Loucy (cell line): ENCODE results near the gene MYL7.

ENCODE experiments used
- H2AFZ ChIP-seq: fragments of 200-600 bp; sonication (generic); 2 replicates; pipeline ENCODE4 v1.6.0; 2016; ENCODE audit warnings: antibody characterized with exemption, mild to moderate bottlenecking, low read length, moderate library complexity
- H3F3A ChIP-seq: fragments of 200-600 bp; 2 replicates; pipeline ENCODE4 v1.6.0; 2016; ENCODE audit warnings: antibody characterized with exemption, low read depth, mild to moderate bottlenecking
- H3K27me3 ChIP-seq: fragments of 200-600 bp; sonication (generic); 2 replicates; pipeline ENCODE4 v1.6.1; 2014; ENCODE audit warnings: low read length, mild to moderate bottlenecking; ENCODE audit not compliant: insufficient read depth, poor library complexity, severe bottlenecking
- H3K36me3 ChIP-seq: fragments of 200-600 bp; sonication (generic); 2 replicates; pipeline ENCODE4 v1.6.1; 2016; ENCODE audit warnings: low read length; ENCODE audit not compliant: insufficient read depth
- H3K4me1 ChIP-seq: fragments of 200-600 bp; sonication (generic); 2 replicates; pipeline ENCODE4 v1.5.1; 2014; ENCODE audit warnings: low read length, mild to moderate bottlenecking; ENCODE audit not compliant: insufficient read depth, poor library complexity, severe bottlenecking
- H3K4me2 ChIP-seq: fragments of 200-600 bp; sonication (generic); 2 replicates; pipeline ENCODE4 v1.6.0; 2014; ENCODE audit warnings: antibody characterized with exemption, low read length, low read depth, mild to moderate bottlenecking; ENCODE audit not compliant: poor library complexity, severe bottlenecking
- H3K4me3 ChIP-seq: fragments of 200-600 bp; sonication (generic); 2 replicates; pipeline ENCODE4 v1.5.1; 2014; ENCODE audit warnings: low read length, mild to moderate bottlenecking, mixed read lengths; ENCODE audit not compliant: poor library complexity, severe bottlenecking
- H3K79me2 ChIP-seq: fragments of 200-600 bp; sonication (generic); 2 replicates; pipeline ENCODE4 v1.6.1; 2014; ENCODE audit warnings: low read length; ENCODE audit not compliant: insufficient read depth
- H3K9ac ChIP-seq: fragments of 200-600 bp; sonication (generic); 2 replicates; pipeline ENCODE4 v1.6.0; 2014; ENCODE audit warnings: mild to moderate bottlenecking, low read depth, low read length, moderate library complexity; ENCODE audit not compliant: poor library complexity, severe bottlenecking
- H3K9me2 ChIP-seq: fragments of 200-600 bp; sonication (generic); replicated peaks from 2 replicates; pipeline ENCODE4 v1.6.1; 2016; ENCODE audit warnings: low read depth, low read length, mixed read lengths
- H3K9me3 ChIP-seq: fragments of 200-600 bp; sonication (generic); 2 replicates; pipeline ENCODE4 v1.6.1; 2014; ENCODE audit warnings: mild to moderate bottlenecking, antibody characterized with exemption, low read length, low read depth; ENCODE audit not compliant: insufficient read depth
- H4K20me1 ChIP-seq: fragments of 200-600 bp; sonication (generic); 2 replicates; pipeline ENCODE4 v1.6.0; 2014; ENCODE audit warnings: antibody characterized with exemption, low read length, mild to moderate bottlenecking; ENCODE audit not compliant: insufficient read depth, poor library complexity, severe bottlenecking
- EZH2phosphoT487 ChIP-seq: fragments of 200-600 bp; IDR thresholded peaks from 2 replicates; pipeline ENCODE4 v1.6.1; 2018; ENCODE audit warnings: antibody characterized with exemption, mild to moderate bottlenecking, moderate library complexity, borderline replicate concordance
- TF ChIP-seq, protein P1 (sequence below): fragments of 200-600 bp; sonication (generic); conservative IDR thresholded peaks from 2 replicates; pipeline ENCODE4 v1.5.1; 2014; ENCODE audit warnings: mild to moderate bottlenecking, antibody characterized with exemption, low read length

The MYL7 gene

DNA sequence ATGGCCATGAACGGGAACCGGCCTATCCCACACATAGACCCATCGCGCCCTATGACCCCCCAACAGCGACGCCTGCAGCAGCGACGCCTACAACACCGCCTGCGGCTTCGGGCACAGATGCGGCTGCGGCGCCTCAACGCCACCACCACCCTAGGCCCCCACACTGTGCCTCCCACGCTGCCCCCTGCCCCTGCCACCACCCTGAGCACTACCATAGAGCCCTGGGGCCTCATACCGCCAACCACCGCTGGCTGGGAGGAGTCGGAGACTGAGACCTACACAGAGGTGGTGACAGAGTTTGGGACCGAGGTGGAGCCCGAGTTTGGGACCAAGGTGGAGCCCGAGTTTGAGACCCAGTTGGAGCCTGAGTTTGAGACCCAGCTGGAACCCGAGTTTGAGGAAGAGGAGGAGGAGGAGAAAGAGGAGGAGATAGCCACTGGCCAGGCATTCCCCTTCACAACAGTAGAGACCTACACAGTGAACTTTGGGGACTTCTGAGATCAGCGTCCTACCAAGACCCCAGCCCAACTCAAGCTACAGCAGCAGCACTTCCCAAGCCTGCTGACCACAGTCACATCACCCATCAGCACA, 27.3 kb downstream of the MYL7 start:
- no peaks in the 10 kb centered on the region for H3K27me3 ChIP-seq
- no peaks in the 10 kb centered on the region for H3K9me2 ChIP-seq
- no peaks in the 10 kb centered on the region for H3F3A ChIP-seq
- no peak overlapping the region for H3K9ac ChIP-seq
- peaks cover 11% of the 10 kb centered on the region; the same call in 1 of the 2 replicates for H3K79me2 ChIP-seq
- H3K4me2 ChIP-seq: no peak overlapping the region
- peaks cover 47% of the 10 kb centered on the region; the same call in 1 of the 2 replicates for H3K36me3 ChIP-seq
- H2AFZ ChIP-seq: no peak overlapping the region
- no peaks in the 10 kb centered on the region for H3K9me3 ChIP-seq
- peaks cover under 1% of the 10 kb centered on the region for H3K4me1 ChIP-seq
- TF ChIP-seq EZH2phosphoT487: no peak
- TF ChIP-seq, protein P1, sequence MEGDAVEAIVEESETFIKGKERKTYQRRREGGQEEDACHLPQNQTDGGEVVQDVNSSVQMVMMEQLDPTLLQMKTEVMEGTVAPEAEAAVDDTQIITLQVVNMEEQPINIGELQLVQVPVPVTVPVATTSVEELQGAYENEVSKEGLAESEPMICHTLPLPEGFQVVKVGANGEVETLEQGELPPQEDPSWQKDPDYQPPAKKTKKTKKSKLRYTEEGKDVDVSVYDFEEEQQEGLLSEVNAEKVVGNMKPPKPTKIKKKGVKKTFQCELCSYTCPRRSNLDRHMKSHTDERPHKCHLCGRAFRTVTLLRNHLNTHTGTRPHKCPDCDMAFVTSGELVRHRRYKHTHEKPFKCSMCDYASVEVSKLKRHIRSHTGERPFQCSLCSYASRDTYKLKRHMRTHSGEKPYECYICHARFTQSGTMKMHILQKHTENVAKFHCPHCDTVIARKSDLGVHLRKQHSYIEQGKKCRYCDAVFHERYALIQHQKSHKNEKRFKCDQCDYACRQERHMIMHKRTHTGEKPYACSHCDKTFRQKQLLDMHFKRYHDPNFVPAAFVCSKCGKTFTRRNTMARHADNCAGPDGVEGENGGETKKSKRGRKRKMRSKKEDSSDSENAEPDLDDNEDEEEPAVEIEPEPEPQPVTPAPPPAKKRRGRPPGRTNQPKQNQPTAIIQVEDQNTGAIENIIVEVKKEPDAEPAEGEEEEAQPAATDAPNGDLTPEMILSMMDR: no peak
- peaks cover 3% of the 10 kb centered on the region for H4K20me1 ChIP-seq
- no peak overlapping the region for H3K4me3 ChIP-seq

DNA sequence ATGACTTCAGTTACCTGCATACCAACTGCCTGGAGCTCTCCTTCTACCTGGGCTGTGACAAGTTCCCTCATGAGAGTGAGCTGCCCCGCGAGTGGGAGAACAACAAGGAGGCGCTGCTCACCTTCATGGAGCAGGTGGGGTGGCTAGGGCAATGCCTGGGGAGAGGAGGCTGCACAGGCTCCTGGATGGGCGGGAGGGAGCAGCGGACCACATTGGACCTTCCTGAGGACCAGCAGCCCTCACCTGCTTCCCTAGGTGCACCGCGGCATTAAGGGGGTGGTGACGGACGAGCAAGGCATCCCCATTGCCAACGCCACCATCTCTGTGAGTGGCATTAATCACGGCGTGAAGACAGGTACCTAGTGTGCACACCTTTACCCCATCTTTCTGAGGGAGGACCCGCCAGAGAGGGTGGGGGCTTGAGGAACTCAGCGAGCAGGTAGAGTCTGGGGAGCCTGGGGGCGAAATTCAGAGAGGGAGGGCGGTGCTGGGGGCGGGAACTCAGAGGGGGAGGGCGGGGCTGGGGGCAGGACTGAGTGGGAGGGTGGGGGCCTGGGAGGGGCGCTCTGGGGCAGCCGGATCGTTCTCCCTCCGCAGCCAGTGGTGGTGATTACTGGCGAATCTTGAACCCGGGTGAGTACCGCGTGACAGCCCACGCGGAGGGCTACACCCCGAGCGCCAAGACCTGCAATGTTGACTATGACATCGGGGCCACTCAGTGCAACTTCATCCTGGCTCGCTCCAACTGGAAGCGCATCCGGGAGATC, 28.0 kb downstream of the MYL7 start:
- H3K4me3 ChIP-seq: no peak overlapping the region
- H3K9ac ChIP-seq: no peak overlapping the region
- H4K20me1 ChIP-seq: peaks cover 5% of the 10 kb centered on the region
- peaks cover 47% of the 10 kb centered on the region; the same call in 1 of the 2 replicates for H3K36me3 ChIP-seq
- TF ChIP-seq, protein P1: no peak
- TF ChIP-seq EZH2phosphoT487: no peak
- no peaks in the 10 kb centered on the region for H3K9me3 ChIP-seq
- no peaks in the 10 kb centered on the region for H3K4me1 ChIP-seq
- H3K9me2 ChIP-seq: no peaks in the 10 kb centered on the region
- H3K79me2 ChIP-seq: peaks cover 15% of the 10 kb centered on the region; the same call in 1 of the 2 replicates
- H3K27me3 ChIP-seq: no peaks in the 10 kb centered on the region
- no peak overlapping the region for H3K4me2 ChIP-seq
- no peak overlapping the region for H2AFZ ChIP-seq
- H3F3A ChIP-seq: no peaks in the 10 kb centered on the region

GRCh38 chr7:44112231-44112996, 28.7 kb downstream of the MYL7 start:
- Histone ChIP-seq H3F3A (no peaks in the 10 kb centered on the region), H2AFZ (no peak overlapping the region), H3K9me2 (no peaks in the 10 kb centered on the region), H3K79me2 (peaks cover 17% of the 10 kb centered on the region), H3K4me2 (no peak overlapping the region), H3K9ac (no peak overlapping the region), H3K4me3 (no peak overlapping the region), H3K4me1 (no peaks in the 10 kb centered on the region), H3K27me3 (no peaks in the 10 kb centered on the region), H3K9me3 (no peaks in the 10 kb centered on the region), H3K36me3 (peaks cover 47% of the 10 kb centered on the region; the same call in 1 of the 2 replicates), H4K20me1 (peaks cover 5% of the 10 kb centered on the region)
- TF ChIP-seq, protein P1: no peak
- TF ChIP-seq EZH2phosphoT487: no peak
